Psoas muscle (tissue), 8 donors: ENCODE measurements around the gene TMEM185B. TPM values are rescaled to one million over a fixed set of nuclear protein-coding genes. Genes with fewer than 3 reads are reported as not detected.

Experiments used
- ATAC-seq, 4 donors: fragments of 200-7000 bp; cut with Tn5 transposase; one replicate each; pipeline ENCODE4 v1.9.1; 2020; ENCODE audit warnings: moderate library complexity in 3 of 4, mild to moderate bottlenecking in 2 of 4
- DNase-seq, 2 donors: peaks; one replicate each; pipeline ENCODE4 v3.0.0-alpha.2; 2020
- H3K27ac ChIP-seq: fragments of 200-600 bp; one replicate; pipeline ENCODE4 v1.8.0; 2022
- H3K27me3 ChIP-seq, 3 donors: fragments of 200-600 bp in 1 of 3; one replicate each; pipeline versions ENCODE4 v1.6.1 to v1.8.0; 2013 to 2022; ENCODE audit warnings: low read length in 2 of 3, mild to moderate bottlenecking in 2 of 3, moderate library complexity in 1 of 3; ENCODE audit not compliant: insufficient read depth in 3 of 3
- H3K36me3 ChIP-seq, 2 donors: fragments of 200-600 bp in 1 of 2; one replicate each; pipeline versions ENCODE4 v1.6.1 to v1.8.0; 2013 to 2022; ENCODE audit warnings: low read depth in 1 of 2, mild to moderate bottlenecking in 1 of 2, moderate library complexity in 1 of 2; ENCODE audit not compliant: insufficient read depth in 1 of 2
- H3K4me1 ChIP-seq: fragments of 200-600 bp; one replicate; pipeline ENCODE4 v1.8.0; 2022
- H3K4me3 ChIP-seq: fragments of 200-600 bp; one replicate; pipeline ENCODE4 v1.8.0; 2022; ENCODE audit warnings: mild to moderate bottlenecking
- H3K9me3 ChIP-seq: fragments of 200-600 bp; one replicate; pipeline ENCODE4 v1.8.0; 2022
- CTCF ChIP-seq: fragments of 200-600 bp; IDR thresholded peaks from one replicate; pipeline ENCODE4 v1.8.0; 2022; ENCODE audit warnings: antibody characterized with exemption
- WGBS, 3 donors: extraction: QIAGEN DNeasy Blood & Tissue Kit; methylation state at CpG; one replicate each; pipeline versions ENCODE4 v1.1.6 to v1.1.7; 2013; 5-methylcytosine and 5-hydroxymethylcytosine counted together
- intact Hi-C, 2 donors: fragments of 100-400 bp; cut with DNase I; formaldehyde crosslinking; loops; one replicate each; pipeline versions ENCODE4 v1.11.0 to v1.14.2; 2022
- polyA plus RNA-seq, 3 donors: library from polyadenylated mRNA; stranded (reverse); fragments of 200-250 nt; gene quantifications; one replicate each; pipeline ENCODE4 v1.2.3, GENCODE V29; 2013
- total RNA-seq, 4 donors: library from RNA; stranded (reverse); fragmentation: NEBNext Ultra II Directional in 2 of 4; extraction: Animal tissue kit (Norgen Biotek cat#: 25700) in 2 of 4; gene quantifications; one replicate each; pipeline versions ENCODE4 v1.2.1 to v1.2.4, GENCODE V29; 2021 to 2023
- donor health status: healthy with polysubstance abuse.
- donor health status: DM: no; HTN: no; CAD: no; lungs with moderate emphysema.
- donor health status: Bipolar disorder and iron deficiency.
- donor health status: healthy.
- donor health status: DM: yes; HTN: yes; CAD: no.
- donor health status: DM: no; HTN: no; CAD: no.
- donor health status: DM: no; HTN: no; CAD: no.
- donor health status: DM: yes; HTN: yes; CAD: no.

The TMEM185B gene
- total and polyA plus RNA-seq, 7 donors: 10.4 to 28.1 (median 15.3) TPM

DNA sequence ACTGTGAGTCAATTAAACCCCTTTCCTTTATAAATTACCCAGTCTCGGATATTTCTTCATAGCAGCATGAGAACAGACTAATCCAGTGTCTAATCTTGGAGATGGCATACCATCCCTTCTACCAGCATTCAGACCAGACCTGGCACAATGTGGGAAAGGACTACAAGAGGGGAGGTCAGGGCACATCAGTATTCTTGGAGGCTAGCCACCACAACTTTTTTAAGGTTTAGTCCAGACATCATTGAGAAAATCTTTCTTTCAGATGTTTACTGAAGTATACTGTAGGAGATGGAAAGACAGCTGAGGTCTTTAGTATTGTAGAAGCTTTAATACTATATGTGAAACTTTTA, 33.4 kb upstream of the TMEM185B start:
- Histone ChIP-seq H3K4me3 (no peak overlapping the region), H3K27ac (no peak overlapping the region), H3K36me3 (no peaks in the 10 kb centered on the region), H3K4me1 (peaks cover 15% of the 10 kb centered on the region), H3K9me3 (no peaks in the 10 kb centered on the region), H3K27me3 (no peaks in the 10 kb centered on the region)
- intact Hi-C loops: no loop called here
- TF ChIP-seq CTCF: no peak
- DNase-seq (no peak), ATAC-seq (no peak)
- WGBS, 3 donors: 40 to 72% (median 56%) methylated on average over 1 of the region's 1 CpG

GRCh38 chr2:120255986-120256650, 32.9 kb upstream of the TMEM185B start:
- no peak for TF ChIP-seq CTCF
- H3K4me1 ChIP-seq: peaks cover 15% of the 10 kb centered on the region
- intact Hi-C loops: no loop called here

GRCh38 chr2:120255071-120255470, 31.9 kb upstream of the TMEM185B start:
- Histone ChIP-seq H3K4me1 (peaks cover 15% of the 10 kb centered on the region), H3K36me3 (no peaks in the 10 kb centered on the region), H3K4me3 (peak overlapping the region; percentile 79), H3K9me3 (no peaks in the 10 kb centered on the region), H3K27ac (no peak overlapping the region), H3K27me3 (no peaks in the 10 kb centered on the region)
- WGBS, 3 donors: 77 to 85% (median 81%) methylated on average over 6 of the region's 6 CpGs
- no peak for ATAC-seq
- intact Hi-C loops: no loop called here
- TF ChIP-seq CTCF: no peak
- no peak for DNase-seq

More at GRCh38 chr2:120255986-120256650, 32.9 kb upstream of the TMEM185B start:
- ATAC-seq (no peak), DNase-seq (no peak)
- Histone ChIP-seq H3K36me3 (no peaks in the 10 kb centered on the region), H3K9me3 (no peaks in the 10 kb centered on the region), H3K27ac (no peak overlapping the region), H3K4me3 (no peak overlapping the region), H3K27me3 (no peaks in the 10 kb centered on the region)
- WGBS, 3 donors: 62 to 77% (median 68%) methylated on average over 9 of the region's 9 CpGs

DNA sequence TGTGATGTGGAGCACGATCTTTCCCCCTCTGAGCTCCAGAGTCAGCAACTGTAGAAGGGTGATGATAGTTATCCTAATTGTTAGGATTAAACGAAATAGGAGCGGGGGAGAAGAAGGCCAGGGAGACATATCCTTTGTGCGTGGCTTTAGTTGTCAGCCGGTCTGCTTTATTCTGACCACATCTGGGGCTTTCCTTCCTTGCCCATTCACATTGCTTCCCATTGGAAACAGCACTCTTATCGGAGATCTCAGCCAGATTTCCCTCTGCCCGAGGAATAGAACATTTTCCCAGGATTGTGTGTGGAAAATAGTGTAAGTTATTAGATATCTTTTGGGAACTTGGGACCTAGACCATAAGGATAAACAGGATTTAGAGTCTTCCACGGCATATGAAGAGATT, 31.0 kb upstream of the TMEM185B start:
- H3K4me1 ChIP-seq: peaks cover 15% of the 10 kb centered on the region
- H3K36me3 ChIP-seq: no peaks in the 10 kb centered on the region
- H3K27ac ChIP-seq: no peak overlapping the region
- DNase-seq (no peak), ATAC-seq (no peak)
- no peaks in the 10 kb centered on the region for H3K27me3 ChIP-seq
- peak overlapping the region; percentile 79 for H3K4me3 ChIP-seq
- WGBS, 3 donors: 50 to 51% (median 50%) methylated on average over 8 of the region's 8 CpGs
- H3K9me3 ChIP-seq: no peaks in the 10 kb centered on the region
- no peak for TF ChIP-seq CTCF
- intact Hi-C loops: loop anchor here in 1 of 2 donors (5.0 kb wide), 1 partner anchor 58 kb away; no protein-coding TSS in a partner anchor
